Measurements from ENCODE around the gene TTC12. TPM values are rescaled to one million over a fixed set of nuclear protein-coding genes. Genes with fewer than 3 reads are reported as not detected.

The TTC12 gene
- total RNA-seq, 1 donor from 2014 or later = 17.6 TPM

DNA sequence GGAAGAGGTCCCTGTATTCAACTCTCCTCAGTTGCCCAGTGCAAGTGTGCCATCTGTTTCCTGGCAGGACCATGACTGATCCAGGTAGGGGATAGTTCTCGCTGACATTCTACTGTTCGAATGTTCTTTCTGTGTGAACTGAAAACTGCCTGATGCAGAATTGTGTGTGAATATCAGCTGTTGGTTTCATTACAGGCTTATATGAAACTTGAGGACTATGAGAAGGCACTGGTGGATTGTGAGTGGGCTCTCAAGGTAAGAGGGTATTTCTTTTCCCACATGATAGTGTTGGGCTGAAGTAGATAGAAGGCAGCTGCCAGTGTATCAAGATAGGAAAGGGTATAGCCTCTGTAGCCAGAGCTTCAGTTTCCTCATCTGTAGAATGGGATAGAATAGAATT lies 15.3 kb downstream of the TTC12 start:
- no peak for DNase-seq
- TF ChIP-seq, protein P1, sequence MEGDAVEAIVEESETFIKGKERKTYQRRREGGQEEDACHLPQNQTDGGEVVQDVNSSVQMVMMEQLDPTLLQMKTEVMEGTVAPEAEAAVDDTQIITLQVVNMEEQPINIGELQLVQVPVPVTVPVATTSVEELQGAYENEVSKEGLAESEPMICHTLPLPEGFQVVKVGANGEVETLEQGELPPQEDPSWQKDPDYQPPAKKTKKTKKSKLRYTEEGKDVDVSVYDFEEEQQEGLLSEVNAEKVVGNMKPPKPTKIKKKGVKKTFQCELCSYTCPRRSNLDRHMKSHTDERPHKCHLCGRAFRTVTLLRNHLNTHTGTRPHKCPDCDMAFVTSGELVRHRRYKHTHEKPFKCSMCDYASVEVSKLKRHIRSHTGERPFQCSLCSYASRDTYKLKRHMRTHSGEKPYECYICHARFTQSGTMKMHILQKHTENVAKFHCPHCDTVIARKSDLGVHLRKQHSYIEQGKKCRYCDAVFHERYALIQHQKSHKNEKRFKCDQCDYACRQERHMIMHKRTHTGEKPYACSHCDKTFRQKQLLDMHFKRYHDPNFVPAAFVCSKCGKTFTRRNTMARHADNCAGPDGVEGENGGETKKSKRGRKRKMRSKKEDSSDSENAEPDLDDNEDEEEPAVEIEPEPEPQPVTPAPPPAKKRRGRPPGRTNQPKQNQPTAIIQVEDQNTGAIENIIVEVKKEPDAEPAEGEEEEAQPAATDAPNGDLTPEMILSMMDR (IDR thresholded peaks at IDR 0.05) = no peak
- intact Hi-C loops (cut with DNase I) = no loop called here
- Histone ChIP-seq H3K4me1 (no peaks in the 10 kb centered on the region), H3K4me3 (no peak overlapping the region), H3K36me3 (peaks cover 98% of the 10 kb centered on the region), H3K9me3 (no peaks in the 10 kb centered on the region), H3K27ac (no peak overlapping the region), H3K27me3 (ENCODE audit: low read depth) (no peaks in the 10 kb centered on the region)
- ATAC-seq = no peak

GRCh38 chr11:113331441-113331840 lies 17.1 kb downstream of the TTC12 start:
- DNase-seq = no peak
- Histone ChIP-seq H3K27ac (no peak overlapping the region), H3K4me1 (no peaks in the 10 kb centered on the region), H3K27me3 (ENCODE audit: low read depth) (no peaks in the 10 kb centered on the region), H3K9me3 (no peaks in the 10 kb centered on the region), H3K4me3 (no peak overlapping the region), H3K36me3 (peaks cover 95% of the 10 kb centered on the region)
- TF ChIP-seq, protein P1 (IDR thresholded peaks at IDR 0.05) = no peak
- ATAC-seq = no peak
- intact Hi-C loops (cut with DNase I) = no loop called here

- intact Hi-C loops (cut with DNase I) = no loop called here
- peaks cover 89% of the 10 kb centered on the region for H3K36me3 ChIP-seq
- TF ChIP-seq, protein P1 (IDR thresholded peaks at IDR 0.05) = no peak
Measured at GRCh38 chr11:113332023-113332422, 17.6 kb downstream of the TTC12 start.

DNA sequence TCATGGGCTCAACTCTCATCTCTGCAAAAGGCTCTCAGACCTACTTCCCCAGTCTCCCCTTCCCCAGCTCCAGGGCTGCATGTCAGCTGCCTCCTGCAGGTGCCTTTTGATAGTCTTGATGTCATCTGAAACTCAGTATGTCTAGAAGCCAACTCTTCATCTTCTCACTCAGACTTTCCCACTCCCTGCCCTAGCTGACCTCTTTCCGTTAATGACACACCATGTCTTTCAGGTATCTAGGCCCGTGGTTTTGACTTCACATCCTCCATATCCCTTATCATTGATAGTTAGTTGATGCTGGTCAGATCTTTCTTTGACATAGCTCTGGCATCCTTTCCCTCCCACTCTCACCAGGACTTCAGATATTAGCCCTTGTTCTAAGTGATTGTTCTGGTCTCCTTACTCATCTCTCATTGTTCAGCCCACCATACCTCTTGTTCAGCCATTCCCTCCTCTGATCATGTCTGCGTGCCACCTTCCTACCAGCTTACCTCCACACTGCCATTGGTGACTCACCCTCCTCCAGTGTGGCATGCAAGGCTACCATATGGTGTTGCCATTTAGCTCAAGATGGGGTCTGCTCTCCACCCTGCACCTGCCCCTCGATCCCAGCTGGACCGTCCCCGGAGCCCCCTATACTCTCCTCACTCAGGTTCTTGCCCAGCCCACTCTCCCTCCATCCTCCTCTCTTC lies 18.4 kb downstream of the TTC12 start:
- DNase-seq (no peak), ATAC-seq (no peak)
- intact Hi-C loops (cut with DNase I) = no loop called here
- Histone ChIP-seq H3K27ac (no peak overlapping the region), H3K9me3 (no peaks in the 10 kb centered on the region), H3K27me3 (ENCODE audit: low read depth) (no peaks in the 10 kb centered on the region), H3K36me3 (peaks cover 81% of the 10 kb centered on the region), H3K4me3 (no peak overlapping the region), H3K4me1 (no peaks in the 10 kb centered on the region)
- TF ChIP-seq, protein P1 (IDR thresholded peaks at IDR 0.05) = no peak

More at GRCh38 chr11:113332023-113332422, 17.6 kb downstream of the TTC12 start:
- Histone ChIP-seq H3K4me3 (no peak overlapping the region), H3K27ac (no peak overlapping the region), H3K9me3 (no peaks in the 10 kb centered on the region), H3K4me1 (no peaks in the 10 kb centered on the region), H3K27me3 (ENCODE audit: low read depth) (no peaks in the 10 kb centered on the region)
- no peak for ATAC-seq
- no peak for DNase-seq

DNA sequence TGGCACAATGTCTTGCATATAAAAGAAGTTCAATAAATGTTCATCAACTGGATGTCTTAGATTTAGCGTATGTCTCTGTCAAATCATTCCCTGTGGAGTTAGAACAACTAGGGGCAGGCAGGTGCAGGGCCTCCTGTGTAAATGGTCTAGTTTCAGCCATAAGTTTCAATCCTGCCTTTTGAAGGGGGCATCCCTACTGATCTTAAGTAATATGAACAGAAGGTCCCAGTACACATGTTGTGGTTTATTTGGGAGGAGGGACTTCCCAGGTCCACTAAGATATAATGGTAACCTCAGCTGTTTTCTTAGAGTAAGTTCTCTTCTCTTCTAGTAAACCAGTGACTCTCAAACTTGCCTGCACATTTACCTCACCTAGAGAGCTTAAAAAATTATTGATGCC lies 19.8 kb downstream of the TTC12 start:
- TF ChIP-seq, protein P1 (IDR thresholded peaks at IDR 0.05) = no peak
- Histone ChIP-seq H3K27ac (no peak overlapping the region), H3K27me3 (ENCODE audit: low read depth) (no peaks in the 10 kb centered on the region), H3K4me3 (no peak overlapping the region), H3K36me3 (peaks cover 79% of the 10 kb centered on the region), H3K4me1 (no peaks in the 10 kb centered on the region), H3K9me3 (no peaks in the 10 kb centered on the region)
- DNase-seq (no peak), ATAC-seq (no peak)
- intact Hi-C loops (cut with DNase I) = no loop called here

All from lower lobe of right lung (tissue), 2 donors.